Stomach (tissue), 4 donors: ENCODE results near the gene TXNDC11.

ENCODE experiments used
- CTCF ChIP-seq, 7 experiments: fragments of 450-650 bp in 4 of 7; fragments of 200-600 bp in 3 of 7; sonication (generic) in 3 of 7; IDR thresholded peaks; one replicate each; pipeline ENCODE4 v1.5.1; 2016 to 2019; ENCODE audit warnings: antibody characterized with exemption in 7 of 7, control low read depth in 2 of 7, mild to moderate bottlenecking in 1 of 7
- EP300 ChIP-seq: sonication (generic); formaldehyde crosslinking; IDR thresholded peaks from one replicate; pipeline ENCODE4 v1.6.1; 2017; ENCODE audit warnings: antibody characterized with exemption
- POLR2A ChIP-seq, 4 donors: fragments of 450-650 bp; IDR thresholded peaks; one replicate each; pipeline ENCODE4 v1.6.1; 2016; ENCODE audit warnings: antibody characterized with exemption in 4 of 4, control low read depth in 2 of 4, mild to moderate bottlenecking in 1 of 4, moderate library complexity in 1 of 4

GRCh38 chr16:11679250-11679649 is 63.4 kb downstream of the TXNDC11 start:
- TF ChIP-seq CTCF (IDR thresholded peaks at IDR 0.05) (no peak), EP300 (no peak), POLR2A (IDR thresholded peaks at IDR 0.05) (no peak)
